ENCODE results near the gene PWWP2A. TPM values are rescaled to one million over a fixed set of nuclear protein-coding genes. Genes with fewer than 3 reads are reported as not detected.

Gene PWWP2A
- total and polyA plus RNA-seq, 10 of the 15 experiments (the other 5 are each of a cell fraction or from before 2014, with no cell fraction given) = 5.7 to 26.1 (median 17.7) TPM

DNA sequence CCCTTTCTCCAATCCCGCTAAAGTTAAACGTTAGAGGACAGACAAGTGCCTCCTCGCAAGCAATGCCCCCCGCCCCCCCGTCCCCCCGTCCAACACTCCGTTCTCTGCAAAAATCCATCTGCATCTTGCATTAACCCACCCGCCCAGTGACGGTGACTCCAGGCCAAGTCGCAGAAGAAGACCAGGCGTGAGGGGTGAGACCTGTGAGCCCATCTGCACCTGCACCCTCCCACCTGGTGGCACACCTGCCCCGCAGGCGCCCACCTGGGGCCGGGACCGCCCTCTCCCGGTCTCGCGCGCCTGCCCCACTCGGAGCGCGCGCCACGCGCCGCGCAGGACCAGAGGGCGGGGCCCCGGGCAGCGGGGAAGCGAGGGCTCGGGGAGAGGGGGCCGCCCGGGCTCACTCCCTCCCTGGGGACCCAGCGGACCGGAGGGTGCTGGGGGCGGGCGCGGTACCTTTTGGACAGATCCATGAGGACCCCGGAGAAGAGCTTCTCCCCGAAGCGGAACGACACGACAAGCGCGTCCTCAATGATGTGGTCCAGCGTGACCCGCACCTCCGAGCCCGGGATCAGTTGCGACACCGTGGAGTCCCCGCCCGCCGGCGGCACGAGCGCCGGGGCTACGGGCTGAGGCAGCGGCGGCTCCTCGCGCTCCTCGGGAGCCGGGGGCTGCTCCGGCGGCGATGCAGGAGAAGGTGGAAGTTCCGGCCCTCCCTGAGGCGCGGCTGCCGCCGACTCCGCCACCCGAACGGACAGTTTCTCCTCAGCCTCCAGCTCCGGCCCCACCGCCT lies 705 bp downstream of the PWWP2A start (continued):
- TF ChIP-seq YBX1 (IDR thresholded peaks at IDR 0.05) (no peak), HDAC6 (IDR thresholded peaks at IDR 0.05; ENCODE audit: unreplicated experiment) (no peak), CBX5 (IDR thresholded peaks at IDR 0.05; ENCODE audit: low read depth) (no peak), ASH2L (IDR thresholded peaks at IDR 0.05; ENCODE audit: borderline replicate concordance, low read depth) (peak; percentile 74; the same call in 1 of the 2 replicates), TAF1 (IDR thresholded peaks at IDR 0.05; ENCODE audit: borderline replicate concordance, low read depth, low read length) (peak; percentile 24; the same call in 1 of the 2 replicates), RELA (IDR thresholded peaks at IDR 0.05; ENCODE audit: borderline replicate concordance, partially characterized antibody) (no peak), ZNF217 (IDR thresholded peaks at IDR 0.05) (0 out of 2 replicates have a peak, but pooled peaks have one; percentile 25), GATAD2B (conservative IDR thresholded peaks at IDR 0.05; ENCODE audit: low read depth) (0 out of 2 replicates have a peak, but pooled peaks have one; percentile 87), MXI1 (IDR thresholded peaks at IDR 0.05; ENCODE audit: low read depth, low read length) (peak; percentile 23; the same call in 1 of the 2 replicates), EZH2 (IDR thresholded peaks at IDR 0.05; ENCODE audit: borderline replicate concordance, control insufficient read depth, low read depth, low read length) (no peak), WRNIP1 (IDR thresholded peaks at IDR 0.05; ENCODE audit: borderline replicate concordance, low read depth, low read length) (no peak), TCF12 (IDR thresholded peaks at IDR 0.05; ENCODE audit: low read depth, low read length) (0 out of 2 replicates have a peak, but pooled peaks have one; percentile 39), MTA2 (IDR thresholded peaks at IDR 0.05; ENCODE audit: low read depth) (no peak), POLR2AphosphoS2 (IDR thresholded peaks at IDR 0.05; ENCODE audit: low read depth, low read length) (no peak)
- TF ChIP-seq, protein P1, sequence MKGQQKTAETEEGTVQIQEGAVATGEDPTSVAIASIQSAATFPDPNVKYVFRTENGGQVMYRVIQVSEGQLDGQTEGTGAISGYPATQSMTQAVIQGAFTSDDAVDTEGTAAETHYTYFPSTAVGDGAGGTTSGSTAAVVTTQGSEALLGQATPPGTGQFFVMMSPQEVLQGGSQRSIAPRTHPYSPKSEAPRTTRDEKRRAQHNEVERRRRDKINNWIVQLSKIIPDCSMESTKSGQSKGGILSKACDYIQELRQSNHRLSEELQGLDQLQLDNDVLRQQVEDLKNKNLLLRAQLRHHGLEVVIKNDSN (IDR thresholded peaks at IDR 0.05; ENCODE audit: borderline replicate concordance, extremely low read length, insufficient read depth, low read depth, low read length) = no peak
- TF ChIP-seq, protein P2, sequence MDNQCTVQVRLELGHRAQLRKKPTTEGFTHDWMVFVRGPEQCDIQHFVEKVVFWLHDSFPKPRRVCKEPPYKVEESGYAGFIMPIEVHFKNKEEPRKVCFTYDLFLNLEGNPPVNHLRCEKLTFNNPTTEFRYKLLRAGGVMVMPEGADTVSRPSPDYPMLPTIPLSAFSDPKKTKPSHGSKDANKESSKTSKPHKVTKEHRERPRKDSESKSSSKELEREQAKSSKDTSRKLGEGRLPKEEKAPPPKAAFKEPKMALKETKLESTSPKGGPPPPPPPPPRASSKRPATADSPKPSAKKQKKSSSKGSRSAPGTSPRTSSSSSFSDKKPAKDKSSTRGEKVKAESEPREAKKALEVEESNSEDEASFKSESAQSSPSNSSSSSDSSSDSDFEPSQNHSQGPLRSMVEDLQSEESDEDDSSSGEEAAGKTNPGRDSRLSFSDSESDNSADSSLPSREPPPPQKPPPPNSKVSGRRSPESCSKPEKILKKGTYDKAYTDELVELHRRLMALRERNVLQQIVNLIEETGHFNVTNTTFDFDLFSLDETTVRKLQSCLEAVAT (IDR thresholded peaks at IDR 0.05) = no peak
- TF ChIP-seq, protein P3, sequence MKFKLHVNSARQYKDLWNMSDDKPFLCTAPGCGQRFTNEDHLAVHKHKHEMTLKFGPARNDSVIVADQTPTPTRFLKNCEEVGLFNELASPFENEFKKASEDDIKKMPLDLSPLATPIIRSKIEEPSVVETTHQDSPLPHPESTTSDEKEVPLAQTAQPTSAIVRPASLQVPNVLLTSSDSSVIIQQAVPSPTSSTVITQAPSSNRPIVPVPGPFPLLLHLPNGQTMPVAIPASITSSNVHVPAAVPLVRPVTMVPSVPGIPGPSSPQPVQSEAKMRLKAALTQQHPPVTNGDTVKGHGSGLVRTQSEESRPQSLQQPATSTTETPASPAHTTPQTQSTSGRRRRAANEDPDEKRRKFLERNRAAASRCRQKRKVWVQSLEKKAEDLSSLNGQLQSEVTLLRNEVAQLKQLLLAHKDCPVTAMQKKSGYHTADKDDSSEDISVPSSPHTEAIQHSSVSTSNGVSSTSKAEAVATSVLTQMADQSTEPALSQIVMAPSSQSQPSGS (IDR thresholded peaks at IDR 0.05; ENCODE audit: low read length) = no peak
- TF ChIP-seq, protein P4, sequence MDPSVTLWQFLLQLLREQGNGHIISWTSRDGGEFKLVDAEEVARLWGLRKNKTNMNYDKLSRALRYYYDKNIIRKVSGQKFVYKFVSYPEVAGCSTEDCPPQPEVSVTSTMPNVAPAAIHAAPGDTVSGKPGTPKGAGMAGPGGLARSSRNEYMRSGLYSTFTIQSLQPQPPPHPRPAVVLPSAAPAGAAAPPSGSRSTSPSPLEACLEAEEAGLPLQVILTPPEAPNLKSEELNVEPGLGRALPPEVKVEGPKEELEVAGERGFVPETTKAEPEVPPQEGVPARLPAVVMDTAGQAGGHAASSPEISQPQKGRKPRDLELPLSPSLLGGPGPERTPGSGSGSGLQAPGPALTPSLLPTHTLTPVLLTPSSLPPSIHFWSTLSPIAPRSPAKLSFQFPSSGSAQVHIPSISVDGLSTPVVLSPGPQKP (IDR thresholded peaks at IDR 0.05; ENCODE audit: low read depth, low read length) = no peak
- TF ChIP-seq, protein P5, sequence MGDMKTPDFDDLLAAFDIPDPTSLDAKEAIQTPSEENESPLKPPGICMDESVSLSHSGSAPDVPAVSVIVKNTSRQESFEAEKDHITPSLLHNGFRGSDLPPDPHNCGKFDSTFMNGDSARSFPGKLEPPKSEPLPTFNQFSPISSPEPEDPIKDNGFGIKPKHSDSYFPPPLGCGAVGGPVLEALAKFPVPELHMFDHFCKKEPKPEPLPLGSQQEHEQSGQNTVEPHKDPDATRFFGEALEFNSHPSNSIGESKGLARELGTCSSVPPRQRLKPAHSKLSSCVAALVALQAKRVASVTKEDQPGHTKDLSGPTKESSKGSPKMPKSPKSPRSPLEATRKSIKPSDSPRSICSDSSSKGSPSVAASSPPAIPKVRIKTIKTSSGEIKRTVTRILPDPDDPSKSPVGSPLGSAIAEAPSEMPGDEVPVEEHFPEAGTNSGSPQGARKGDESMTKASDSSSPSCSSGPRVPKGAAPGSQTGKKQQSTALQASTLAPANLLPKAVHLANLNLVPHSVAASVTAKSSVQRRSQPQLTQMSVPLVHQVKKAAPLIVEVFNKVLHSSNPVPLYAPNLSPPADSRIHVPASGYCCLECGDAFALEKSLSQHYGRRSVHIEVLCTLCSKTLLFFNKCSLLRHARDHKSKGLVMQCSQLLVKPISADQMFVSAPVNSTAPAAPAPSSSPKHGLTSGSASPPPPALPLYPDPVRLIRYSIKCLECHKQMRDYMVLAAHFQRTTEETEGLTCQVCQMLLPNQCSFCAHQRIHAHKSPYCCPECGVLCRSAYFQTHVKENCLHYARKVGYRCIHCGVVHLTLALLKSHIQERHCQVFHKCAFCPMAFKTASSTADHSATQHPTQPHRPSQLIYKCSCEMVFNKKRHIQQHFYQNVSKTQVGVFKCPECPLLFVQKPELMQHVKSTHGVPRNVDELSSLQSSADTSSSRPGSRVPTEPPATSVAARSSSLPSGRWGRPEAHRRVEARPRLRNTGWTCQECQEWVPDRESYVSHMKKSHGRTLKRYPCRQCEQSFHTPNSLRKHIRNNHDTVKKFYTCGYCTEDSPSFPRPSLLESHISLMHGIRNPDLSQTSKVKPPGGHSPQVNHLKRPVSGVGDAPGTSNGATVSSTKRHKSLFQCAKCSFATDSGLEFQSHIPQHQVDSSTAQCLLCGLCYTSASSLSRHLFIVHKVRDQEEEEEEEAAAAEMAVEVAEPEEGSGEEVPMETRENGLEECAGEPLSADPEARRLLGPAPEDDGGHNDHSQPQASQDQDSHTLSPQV (IDR thresholded peaks at IDR 0.05) = no peak

All from GM12878 (cell line).